IMR-90 (cell line): Measurements from ENCODE around the gene ROBO2. TPM values are rescaled to one million over a fixed set of nuclear protein-coding genes. Genes with fewer than 3 reads are reported as not detected.

Experiments
- ATAC-seq: fragments of 200-7000 bp; cut with Tn5 transposase; 2 replicates; pipeline ENCODE4 v1.9.1; 2020; ENCODE audit warnings: low read depth, mild to moderate bottlenecking, moderate library complexity
- BruUV-seq: library from RNA; stranded (reverse); fragments of 400-500 nt; replicated peaks from 2 replicates; lab custom pipeline; 2021; lab: Mats Ljungman, UMichigan
- CTCF ChIA-PET: fragments of 300-600 bp; formaldehyde crosslinking; extraction: SDS; loops from one replicate; lab custom pipeline; 2021; ENCODE audit warnings: antibody characterized with exemption; lab: Yijun Ruan, JAX
- POLR2A ChIA-PET: fragments of 300-600 bp; sonication (Branson Sonifier 250); formaldehyde crosslinking; loops from one replicate; lab custom pipeline; 2022; ENCODE audit warnings: antibody characterized with exemption; ENCODE audit not compliant: unreplicated experiment; lab: Charles Lee
- DNase-seq: peaks from one replicate; pipeline ENCODE4 v3.0.0; 2013
- H2AFZ ChIP-seq: replicated peaks from 2 replicates; pipeline ENCODE3; 2013; ENCODE audit warnings: low read length, mild to moderate bottlenecking; ENCODE audit not compliant: poor library complexity
- H2AK5ac ChIP-seq: 2 replicates; pipeline ENCODE4 v1.6.1; 2013; ENCODE audit warnings: low read depth, low read length, inconsistent platforms
- H2AK9ac ChIP-seq: replicated peaks from 2 replicates; pipeline ENCODE3; 2013; ENCODE audit warnings: mild to moderate bottlenecking, low read depth, low read length, moderate library complexity; ENCODE audit not compliant: poor library complexity
- H2BK120ac ChIP-seq: 2 replicates; pipeline ENCODE4 v1.6.1; 2013; ENCODE audit warnings: low read depth, low read length, inconsistent platforms
- H2BK15ac ChIP-seq: 3 replicates; pipeline ENCODE4 v1.6.1; 2013; ENCODE audit warnings: low read depth, low read length, inconsistent platforms
- H2BK20ac ChIP-seq: 2 replicates; pipeline ENCODE4 v1.6.1; 2013; ENCODE audit warnings: low read depth, mild to moderate bottlenecking, inconsistent platforms, low read length, moderate library complexity
- H2BK5ac ChIP-seq: 2 replicates; pipeline ENCODE4 v1.6.1; 2013; ENCODE audit warnings: mild to moderate bottlenecking, low read depth, low read length, inconsistent platforms; ENCODE audit not compliant: poor library complexity, severe bottlenecking
- H3K14ac ChIP-seq: replicated peaks from 2 replicates; pipeline ENCODE4 v1.6.1; 2013; ENCODE audit warnings: low read depth, low read length, inconsistent platforms
- H3K18ac ChIP-seq: 2 replicates; pipeline ENCODE4 v1.6.1; 2013; ENCODE audit warnings: low read depth, low read length, control low read depth
- H3K23ac ChIP-seq: 2 replicates; pipeline ENCODE4 v1.6.1; 2013; ENCODE audit warnings: low read depth, low read length, inconsistent platforms
- H3K27ac ChIP-seq: 2 replicates; pipeline ENCODE4 v1.5.1; 2013; ENCODE audit warnings: mild to moderate bottlenecking, control low read depth, low read length; ENCODE audit not compliant: insufficient read depth
- H3K27me3 ChIP-seq: 2 replicates; pipeline ENCODE4 v1.6.1; 2013; ENCODE audit warnings: low read length; ENCODE audit not compliant: control insufficient read depth, insufficient read depth
- H3K36me3 ChIP-seq: 2 replicates; pipeline ENCODE4 v1.6.1; 2013; ENCODE audit warnings: low read length, mixed read lengths; ENCODE audit not compliant: control insufficient read depth, insufficient read depth
- H3K4ac ChIP-seq: 2 replicates; pipeline ENCODE4 v1.6.1; 2013; ENCODE audit warnings: low read depth, low read length, inconsistent platforms
- H3K4me1 ChIP-seq: 2 replicates; pipeline ENCODE4 v1.6.1; 2013; ENCODE audit warnings: low read length, mixed read lengths; ENCODE audit not compliant: control insufficient read depth, insufficient read depth
- H3K4me2 ChIP-seq: 2 replicates; pipeline ENCODE4 v1.6.1; 2013; ENCODE audit warnings: low read depth, mild to moderate bottlenecking, control low read depth, low read length, moderate library complexity
- H3K4me3 ChIP-seq: 2 replicates; pipeline ENCODE4 v1.5.1; 2013; ENCODE audit warnings: low read depth, mild to moderate bottlenecking, control low read depth, low read length, moderate library complexity; ENCODE audit not compliant: insufficient read depth
- H3K56ac ChIP-seq: 2 replicates; pipeline ENCODE4 v1.6.1; 2013; ENCODE audit warnings: low read length, inconsistent platforms; ENCODE audit not compliant: insufficient read depth; ENCODE audit errors: extremely low read depth
- H3K79me1 ChIP-seq, 2 experiments: 2 replicates each; pipeline ENCODE4 v1.6.1; 2013; ENCODE audit warnings: low read length in 2 of 2, inconsistent platforms in 1 of 2, low read depth in 1 of 2
- H3K9ac ChIP-seq: 2 replicates; pipeline ENCODE4 v1.6.1; 2013; ENCODE audit warnings: low read depth, low read length, control low read depth
- H3K9me1 ChIP-seq: 2 replicates; pipeline ENCODE4 v1.6.1; 2013; ENCODE audit warnings: low read length, inconsistent platforms; ENCODE audit not compliant: insufficient read depth
- H3K9me3 ChIP-seq: 2 replicates; pipeline ENCODE4 v1.6.1; 2013; ENCODE audit warnings: low read length; ENCODE audit not compliant: control insufficient read depth, insufficient read depth
- H4K20me1 ChIP-seq: 2 replicates; pipeline ENCODE4 v1.6.1; 2013; ENCODE audit warnings: low read length, inconsistent platforms; ENCODE audit not compliant: insufficient read depth
- H4K5ac ChIP-seq: 2 replicates; pipeline ENCODE4 v1.6.1; 2013; ENCODE audit warnings: mild to moderate bottlenecking, low read depth, low read length, control low read depth
- H4K8ac ChIP-seq, 2 experiments: 2 replicates each; pipeline ENCODE4 v1.6.1; 2013; ENCODE audit warnings: low read depth in 2 of 2, low read length in 2 of 2, control low read depth in 1 of 2, inconsistent platforms in 1 of 2
- H4K91ac ChIP-seq: 2 replicates; pipeline ENCODE4 v1.6.1; 2013; ENCODE audit warnings: low read depth, low read length, inconsistent platforms; ENCODE audit not compliant: insufficient read depth
- BHLHE40 ChIP-seq: fragments of 150-350 bp; IDR thresholded peaks from 2 replicates; pipeline ENCODE4 v1.6.1; 2016; ENCODE audit warnings: mild to moderate bottlenecking, low read depth, low read length
- CEBPB ChIP-seq: IDR thresholded peaks from 2 replicates; pipeline ENCODE4 v1.6.1; 2012; ENCODE audit warnings: low read depth, low read length, improper control_type of control experiment
- CHD1 ChIP-seq: IDR thresholded peaks from 2 replicates; pipeline ENCODE4 v1.6.1; 2012; ENCODE audit warnings: low read depth, low read length, improper control_type of control experiment
- FOS ChIP-seq: fragments of 150-350 bp; IDR thresholded peaks from 2 replicates; pipeline ENCODE4 v1.6.1; 2016; ENCODE audit warnings: low read depth, low read length
- MAFK ChIP-seq: IDR thresholded peaks from 2 replicates; pipeline ENCODE4 v1.6.1; 2012; ENCODE audit warnings: low read depth, low read length, improper control_type of control experiment
- MAZ ChIP-seq: IDR thresholded peaks from 2 replicates; pipeline ENCODE4 v1.6.1; 2012; ENCODE audit warnings: low read depth, mild to moderate bottlenecking, low read length, improper control_type of control experiment, moderate library complexity, borderline replicate concordance
- MXI1 ChIP-seq: IDR thresholded peaks from 2 replicates; pipeline ENCODE4 v1.6.1; 2012; ENCODE audit warnings: low read depth, mild to moderate bottlenecking, low read length, moderate library complexity, borderline replicate concordance
- NFE2L2 ChIP-seq: fragments of 150-350 bp; IDR thresholded peaks from 2 replicates; pipeline ENCODE4 v1.6.1; 2016; ENCODE audit warnings: low read depth, mild to moderate bottlenecking, low read length
- POLR2A ChIP-seq: IDR thresholded peaks from 2 replicates; pipeline ENCODE4 v1.6.1; 2012; ENCODE audit warnings: mild to moderate bottlenecking, low read depth, low read length
- RFX5 ChIP-seq: IDR thresholded peaks from 2 replicates; pipeline ENCODE4 v1.8.0; 2012; ENCODE audit warnings: low read depth, mild to moderate bottlenecking, low read length, moderate library complexity
- SMC3 ChIP-seq: fragments of 150-350 bp; IDR thresholded peaks from 2 replicates; pipeline ENCODE4 v1.6.1; 2016; ENCODE audit warnings: low read depth, mild to moderate bottlenecking, antibody characterized with exemption, low read length, moderate library complexity
- WGBS, 2 experiments: methylation state at CpG; one replicate each; pipeline versions ENCODE4 v1.1.5 to v1.1.7; 2013; ENCODE audit warnings: missing lambda C conversion rate in 2 of 2; ENCODE audit not compliant: insufficient read length in 1 of 2; ENCODE audit errors: extremely low coverage in 2 of 2; 5-methylcytosine and 5-hydroxymethylcytosine counted together
- dilution Hi-C: fragments of 300-500 bp; cut with HindIII; formaldehyde crosslinking; loops from one replicate; pipeline ENCODE4 v1.14.3; 2018; ENCODE audit warnings: low sequenced_read_pairs; ENCODE audit not compliant: unreplicated experiment
- in situ Hi-C: fragments of 300-500 bp; cut with MboI; formaldehyde crosslinking; loops from 3 replicates; pipeline ENCODE4 v1.14.3; 2019; ENCODE audit warnings: low sequenced_read_pairs, inconsistent platforms, mixed read lengths
- intact Hi-C: fragments of 100-400 bp; cut with micrococcal nuclease; formaldehyde crosslinking; loops from 2 replicates; pipeline ENCODE4 v1.10.0; 2022
- polyA plus RNA-seq, 3 experiments: library from polyadenylated mRNA; depleted of rRNA; stranded (reverse); fragments of >200 nt; gene quantifications; 2 replicates each; pipeline ENCODE4 v1.2.3, GENCODE V29; 2012; ENCODE audit warnings: low replicate concordance in 1 of 3
- total RNA-seq: library from RNA; depleted of rRNA; stranded (reverse); fragments of >200 nt; gene quantifications from 2 replicates; pipeline ENCODE4 v1.2.3, GENCODE V29; 2012
- TF ChIP-seq, protein P1 (sequence below): fragments of 150-350 bp; IDR thresholded peaks from 2 replicates; pipeline ENCODE4 v1.6.1; 2017; ENCODE audit warnings: mild to moderate bottlenecking, antibody characterized with exemption, low read length, low read depth
- TF ChIP-seq, protein P2 (sequence below): conservative IDR thresholded peaks from 2 replicates; pipeline ENCODE4 v1.5.1; 2012; ENCODE audit warnings: mild to moderate bottlenecking, low read depth, low read length, improper control_type of control experiment

ROBO2 gene
- total and polyA plus RNA-seq, 2 of the 4 experiments (the other 2 are of a cell fraction) = 9.3 to 14.5 TPM

DNA sequence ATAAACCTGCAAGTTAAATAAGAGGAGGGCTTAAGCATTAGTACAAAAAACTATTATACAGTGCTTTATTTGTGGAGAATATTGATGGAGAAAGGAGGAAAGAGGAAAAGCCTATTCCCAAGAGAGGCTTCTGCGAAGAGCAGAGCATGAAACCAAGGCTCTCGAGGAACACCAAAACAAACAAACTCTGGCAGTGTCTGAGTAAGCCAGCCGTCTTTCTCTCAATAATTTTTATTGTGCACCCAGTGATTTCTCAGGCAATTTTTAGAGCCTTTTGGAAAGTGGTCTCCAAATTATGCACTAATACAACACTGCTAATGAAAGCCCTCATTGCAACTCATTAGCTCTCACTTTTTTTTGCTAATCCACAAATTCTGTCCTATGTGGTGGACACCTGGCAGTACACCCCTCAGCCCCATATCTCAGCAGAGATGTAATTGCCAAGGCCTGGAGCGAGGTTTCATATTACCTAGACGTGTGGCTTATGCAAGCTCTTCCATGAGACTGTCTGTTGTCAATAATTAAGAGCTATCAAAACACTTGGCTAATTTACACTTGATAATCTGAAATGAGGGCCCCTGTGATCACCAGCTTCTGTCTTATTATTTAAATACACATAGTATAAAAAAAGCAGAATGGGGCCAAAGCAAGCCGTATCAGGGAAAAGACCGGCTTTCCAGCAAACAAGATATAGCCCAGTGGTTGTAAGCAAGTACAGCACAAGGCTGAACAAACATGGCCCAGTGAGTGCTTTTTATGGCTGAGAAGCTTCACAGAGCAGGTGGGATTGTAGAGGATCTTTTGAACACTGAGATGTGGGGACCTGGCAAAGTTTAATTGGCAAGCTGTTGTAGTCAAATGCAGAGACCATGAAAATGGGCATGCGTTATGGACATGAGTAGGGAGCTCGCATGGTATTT lies 216.9 kb downstream of the ROBO2 start:
- H2AK9ac ChIP-seq = no peak overlapping the region
- intact Hi-C loops (loop anchor here (5.0 kb wide), 2 partner anchors 60 to 505 kb away; no protein-coding TSS in a partner anchor), dilution Hi-C loops (no loop called here), in situ Hi-C loops (loop anchor here (5.0 kb wide), 1 partner anchor 220 kb away; no protein-coding TSS in a partner anchor)
- no peak overlapping the region for H3K18ac ChIP-seq
- no peaks in the 10 kb centered on the region for H3K36me3 ChIP-seq
- no peak overlapping the region for H4K5ac ChIP-seq
- H4K91ac ChIP-seq = no peak overlapping the region
- H2BK20ac ChIP-seq = no peak overlapping the region
- WGBS, 2 experiments = 40% methylated on average over 1 of the region's 9 CpGs; no CpG with 5 or more reads in 1 of the 2 experiments
- no peak for TF ChIP-seq BHLHE40
- no peak for TF ChIP-seq SMC3
- no peak for TF ChIP-seq POLR2A
- TF ChIP-seq MXI1 = no peak
- TF ChIP-seq CEBPB = no peak
- no peak for TF ChIP-seq MAZ
- TF ChIP-seq MAFK = no peak
- no peak for TF ChIP-seq NFE2L2
- no peak for TF ChIP-seq FOS
- TF ChIP-seq CHD1 = no peak
- TF ChIP-seq, protein P1, sequence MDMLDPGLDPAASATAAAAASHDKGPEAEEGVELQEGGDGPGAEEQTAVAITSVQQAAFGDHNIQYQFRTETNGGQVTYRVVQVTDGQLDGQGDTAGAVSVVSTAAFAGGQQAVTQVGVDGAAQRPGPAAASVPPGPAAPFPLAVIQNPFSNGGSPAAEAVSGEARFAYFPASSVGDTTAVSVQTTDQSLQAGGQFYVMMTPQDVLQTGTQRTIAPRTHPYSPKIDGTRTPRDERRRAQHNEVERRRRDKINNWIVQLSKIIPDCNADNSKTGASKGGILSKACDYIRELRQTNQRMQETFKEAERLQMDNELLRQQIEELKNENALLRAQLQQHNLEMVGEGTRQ = no peak
- TF ChIP-seq, protein P2, sequence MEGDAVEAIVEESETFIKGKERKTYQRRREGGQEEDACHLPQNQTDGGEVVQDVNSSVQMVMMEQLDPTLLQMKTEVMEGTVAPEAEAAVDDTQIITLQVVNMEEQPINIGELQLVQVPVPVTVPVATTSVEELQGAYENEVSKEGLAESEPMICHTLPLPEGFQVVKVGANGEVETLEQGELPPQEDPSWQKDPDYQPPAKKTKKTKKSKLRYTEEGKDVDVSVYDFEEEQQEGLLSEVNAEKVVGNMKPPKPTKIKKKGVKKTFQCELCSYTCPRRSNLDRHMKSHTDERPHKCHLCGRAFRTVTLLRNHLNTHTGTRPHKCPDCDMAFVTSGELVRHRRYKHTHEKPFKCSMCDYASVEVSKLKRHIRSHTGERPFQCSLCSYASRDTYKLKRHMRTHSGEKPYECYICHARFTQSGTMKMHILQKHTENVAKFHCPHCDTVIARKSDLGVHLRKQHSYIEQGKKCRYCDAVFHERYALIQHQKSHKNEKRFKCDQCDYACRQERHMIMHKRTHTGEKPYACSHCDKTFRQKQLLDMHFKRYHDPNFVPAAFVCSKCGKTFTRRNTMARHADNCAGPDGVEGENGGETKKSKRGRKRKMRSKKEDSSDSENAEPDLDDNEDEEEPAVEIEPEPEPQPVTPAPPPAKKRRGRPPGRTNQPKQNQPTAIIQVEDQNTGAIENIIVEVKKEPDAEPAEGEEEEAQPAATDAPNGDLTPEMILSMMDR = no peak
- no peak for TF ChIP-seq RFX5
- H3K14ac ChIP-seq = no peak overlapping the region
- no peak overlapping the region for H2BK120ac ChIP-seq
- H4K20me1 ChIP-seq = no peaks in the 10 kb centered on the region
- H2BK15ac ChIP-seq = no peak overlapping the region
- no peaks in the 10 kb centered on the region for H3K79me1 ChIP-seq
- H3K27ac ChIP-seq = no peak overlapping the region
- no peak overlapping the region for H2AK5ac ChIP-seq
- ChIA-PET CTCF (interaction anchor here (0.7 to 1.5 kb wide), 2 partner anchors 12 to 215 kb away, joined by 3 to 5 read pairs; no protein-coding TSS in a partner anchor), POLR2A (no interaction called here)
- H3K56ac ChIP-seq = no peak overlapping the region
- H3K4me3 ChIP-seq = no peak overlapping the region
- H3K4me2 ChIP-seq = no peak overlapping the region
- H3K9me1 ChIP-seq = no peaks in the 10 kb centered on the region
- H2BK5ac ChIP-seq = no peak overlapping the region
- no peaks in the 10 kb centered on the region for H3K4me1 ChIP-seq
- H3K9ac ChIP-seq = no peak overlapping the region
- no peak overlapping the region for H3K4ac ChIP-seq
- no peaks in the 10 kb centered on the region for H3K9me3 ChIP-seq
- no peaks in the 10 kb centered on the region; the same call in 1 of the 2 replicates for H3K27me3 ChIP-seq
- H2AFZ ChIP-seq = no peak overlapping the region
- H4K8ac ChIP-seq = no peak overlapping the region
- ATAC-seq (no peak), DNase-seq (no peak)
- no peak overlapping the region for H3K23ac ChIP-seq
- no TSS peak for BruUV-seq
